ENCODE results near the gene CD244. TPM values are rescaled to one million over a fixed set of nuclear protein-coding genes. Genes with fewer than 3 reads are reported as not detected.

The CD244 gene
- total RNA-seq, 4 donors from 2014 or later = 0.80 to 2.8 (median 1.3) TPM; not detected in 1

GRCh38 chr1:160781914-160782689 is 80.6 kb downstream of the CD244 start:
- no peaks in the 10 kb centered on the region for H3K36me3 ChIP-seq
- H3K4me3 ChIP-seq = peak overlapping the region in 1 of 4 donors; percentile 2
- peaks cover 0 to 22% (median 12%) of the 10 kb centered on the region in 4 donors for H3K4me1 ChIP-seq
- H3K9me3 ChIP-seq = no peaks in the 10 kb centered on the region
- TF ChIP-seq CTCF (IDR thresholded peaks at IDR 0.05) (no peak), POLR2A (IDR thresholded peaks at IDR 0.05) (no peak)
- H3K27me3 ChIP-seq = no peaks in the 10 kb centered on the region
- H3K27ac ChIP-seq = peak overlapping the region; percentile 76 to 82 (median 81)
- DNase-seq = peak in 2 of 3 donors; percentile 56 to 72

GRCh38 chr1:160781186-160781766 is 81.4 kb downstream of the CD244 start:
- H3K4me3 ChIP-seq = no peak overlapping the region
- H3K27ac ChIP-seq = peak overlapping the region; percentile 76 to 82 (median 81)
- peak in 2 of 3 donors; percentile 56 to 77 for DNase-seq
- H3K4me1 ChIP-seq = peaks cover 0 to 22% (median 12%) of the 10 kb centered on the region in 4 donors
- no peaks in the 10 kb centered on the region for H3K36me3 ChIP-seq
- TF ChIP-seq CTCF (IDR thresholded peaks at IDR 0.05) (no peak), POLR2A (IDR thresholded peaks at IDR 0.05) (no peak)
- no peaks in the 10 kb centered on the region for H3K9me3 ChIP-seq
- H3K27me3 ChIP-seq = no peaks in the 10 kb centered on the region

- Histone ChIP-seq H3K4me3 (no peak overlapping the region), H3K9me3 (no peaks in the 10 kb centered on the region), H3K27me3 (no peaks in the 10 kb centered on the region), H3K36me3 (no peaks in the 10 kb centered on the region), H3K27ac (no peak overlapping the region), H3K4me1 (peaks cover 0 to 22% (median 12%) of the 10 kb centered on the region in 4 donors)
- TF ChIP-seq CTCF (IDR thresholded peaks at IDR 0.05) = no peak
- TF ChIP-seq POLR2A (IDR thresholded peaks at IDR 0.05) = no peak
- no peak for DNase-seq
Measured at GRCh38 chr1:160780398-160780755, 82.3 kb downstream of the CD244 start.

Other genes with a start within 250 kb of the CD244 start
- 1 to 10 TPM in 3 of 4 donors, not detected in 1; 2.5 to 9.1 (median 6.0) TPM for gene SLAMF1, start 215.8 kb downstream of the CD244 start, total RNA-seq
- 10 to 100 TPM in 2 of 4 donors, 1 to 10 TPM in 2; 1.4 to 84.2 (median 9.9) TPM for gene CD48, start 151.1 kb downstream of the CD244 start, total RNA-seq
- 1 to 10 TPM; 2.5 to 3.9 (median 2.7) TPM for gene SLAMF7, start 123.6 kb downstream of the CD244 start, total RNA-seq
- 10 to 100 TPM in 1 of 4 donors, 1 to 10 TPM in 3; 1.6 to 39.6 (median 3.6) TPM for gene LY9, start 66.7 kb downstream of the CD244 start, total RNA-seq
- 10 to 100 TPM; 14.4 to 45.0 (median 24.5) TPM for gene ITLN1, start 22.3 kb upstream of the CD244 start, total RNA-seq
- gene ITLN2, start 91.9 kb upstream of the CD244 start, total RNA-seq = 10 to 100 TPM; 37.0 to 76.7 (median 54.1) TPM
- gene F11R, start 158.3 kb upstream of the CD244 start, total RNA-seq = 100 to 1,000 TPM in 3 of 4 donors, 10 to 100 TPM in 1; 28.9 to 138 (median 110) TPM
- 100 to 1,000 TPM in 1 of 4 donors, 10 to 100 TPM in 3; 33.0 to 152 (median 78.8) TPM for gene TSTD1, start 176.1 kb upstream of the CD244 start, total RNA-seq
- 100 to 1,000 TPM in 1 of 4 donors, 10 to 100 TPM in 3; 72.0 to 119 (median 98.2) TPM for gene USF1, start 183.1 kb upstream of the CD244 start, total RNA-seq
- gene ARHGAP30, start 207.0 kb upstream of the CD244 start, total RNA-seq = 10 to 100 TPM in 1 of 4 donors, 1 to 10 TPM in 3; 5.1 to 31.4 (median 6.7) TPM
- gene NECTIN4, start 226.7 kb upstream of the CD244 start, total RNA-seq = 1 to 10 TPM in 3 of 4 donors, under 1 TPM in 1; 0.54 to 2.5 (median 1.6) TPM
- 1 to 10 TPM in 3 of 4 donors, not detected in 1; 2.1 to 4.8 (median 2.4) TPM for gene KLHDC9, start 235.5 kb upstream of the CD244 start, total RNA-seq